ENCODE results near the gene MPHOSPH9.

DNA sequence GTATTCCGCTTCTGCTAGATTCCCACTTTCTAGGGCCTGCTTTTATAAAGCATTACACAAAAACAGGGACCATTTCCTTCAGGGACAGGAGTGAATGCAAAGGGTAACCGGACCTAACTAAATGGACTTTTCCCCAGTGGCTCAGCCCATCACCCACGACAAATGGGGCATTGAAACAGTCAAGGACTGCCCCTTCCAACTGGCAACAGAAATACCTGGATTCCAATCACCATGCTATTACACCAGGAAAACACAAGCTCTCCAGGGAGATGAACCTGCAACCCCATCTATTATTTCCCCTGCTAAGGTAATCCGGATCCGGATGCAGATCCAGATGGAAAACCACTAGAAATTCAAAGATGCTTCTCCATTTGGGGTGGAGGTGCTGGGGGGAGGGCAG lies 1.0 kb downstream of the MPHOSPH9 start:
- no peak for TF ChIP-seq EZH2 (IDR thresholded peaks at IDR 0.05)
- TF ChIP-seq, protein P1, sequence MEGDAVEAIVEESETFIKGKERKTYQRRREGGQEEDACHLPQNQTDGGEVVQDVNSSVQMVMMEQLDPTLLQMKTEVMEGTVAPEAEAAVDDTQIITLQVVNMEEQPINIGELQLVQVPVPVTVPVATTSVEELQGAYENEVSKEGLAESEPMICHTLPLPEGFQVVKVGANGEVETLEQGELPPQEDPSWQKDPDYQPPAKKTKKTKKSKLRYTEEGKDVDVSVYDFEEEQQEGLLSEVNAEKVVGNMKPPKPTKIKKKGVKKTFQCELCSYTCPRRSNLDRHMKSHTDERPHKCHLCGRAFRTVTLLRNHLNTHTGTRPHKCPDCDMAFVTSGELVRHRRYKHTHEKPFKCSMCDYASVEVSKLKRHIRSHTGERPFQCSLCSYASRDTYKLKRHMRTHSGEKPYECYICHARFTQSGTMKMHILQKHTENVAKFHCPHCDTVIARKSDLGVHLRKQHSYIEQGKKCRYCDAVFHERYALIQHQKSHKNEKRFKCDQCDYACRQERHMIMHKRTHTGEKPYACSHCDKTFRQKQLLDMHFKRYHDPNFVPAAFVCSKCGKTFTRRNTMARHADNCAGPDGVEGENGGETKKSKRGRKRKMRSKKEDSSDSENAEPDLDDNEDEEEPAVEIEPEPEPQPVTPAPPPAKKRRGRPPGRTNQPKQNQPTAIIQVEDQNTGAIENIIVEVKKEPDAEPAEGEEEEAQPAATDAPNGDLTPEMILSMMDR (IDR thresholded peaks at IDR 0.05) = no peak

All from neural progenitor cell (in vitro differentiated cells).